Measurements from ENCODE around the gene DOCK8.
"Not testable (repeated sequence)": the region's sequence is repeated elsewhere in the genome, so short reads cannot be mapped to it uniquely, and the experiment has no call there.

Gene DOCK8

GRCh38 chr9:372128-372527 lies 157.5 kb downstream of the DOCK8 start:
- DNase-seq = no peak

GRCh38 chr9:373759-374206 lies 159.1 kb downstream of the DOCK8 start:
- DNase-seq = no peak

GRCh38 chr9:374736-375135 lies 160.1 kb downstream of the DOCK8 start:
- no peak for DNase-seq

- DNase-seq = no peak
Observed at GRCh38 chr9:376115-376514, 161.4 kb downstream of the DOCK8 start.

- DNase-seq = no peak
Observed at GRCh38 chr9:378263-378662, 163.6 kb downstream of the DOCK8 start.

GRCh38 chr9:382383-382782 lies 167.7 kb downstream of the DOCK8 start:
- no peak for DNase-seq

GRCh38 chr9:385818-386398 lies 171.2 kb downstream of the DOCK8 start:
- DNase-seq = no peak

GRCh38 chr9:389159-389558 lies 174.5 kb downstream of the DOCK8 start:
- DNase-seq = no peak

GRCh38 chr9:389758-390157 lies 175.1 kb downstream of the DOCK8 start:
- DNase-seq = no peak

- DNase-seq = no peak
Observed at GRCh38 chr9:392077-392804, 177.6 kb downstream of the DOCK8 start.

GRCh38 chr9:394347-395052 lies 179.8 kb downstream of the DOCK8 start:
- no peak for DNase-seq

- DNase-seq = no peak
Observed at GRCh38 chr9:396396-396795, 181.7 kb downstream of the DOCK8 start.

- DNase-seq = no peak
Observed at GRCh38 chr9:398085-398484, 183.4 kb downstream of the DOCK8 start.

- no peak for DNase-seq
Observed at GRCh38 chr9:401223-401622, 186.6 kb downstream of the DOCK8 start.

GRCh38 chr9:404234-404633 lies 189.6 kb downstream of the DOCK8 start:
- DNase-seq = no peak

GRCh38 chr9:405341-405740 lies 190.7 kb downstream of the DOCK8 start:
- DNase-seq = no peak

- DNase-seq = no peak
Observed at GRCh38 chr9:406886-407654, 192.4 kb downstream of the DOCK8 start.

GRCh38 chr9:409655-410054 lies 195.0 kb downstream of the DOCK8 start:
- DNase-seq = not testable (repeated sequence)

GRCh38 chr9:414595-414994 lies 199.9 kb downstream of the DOCK8 start:
- DNase-seq = no peak

- DNase-seq = no peak
Observed at GRCh38 chr9:419571-420171, 205.0 kb downstream of the DOCK8 start.

- no peak for DNase-seq
Observed at GRCh38 chr9:421896-422295, 207.2 kb downstream of the DOCK8 start.

- no peak for DNase-seq
Observed at GRCh38 chr9:426264-426663, 211.6 kb downstream of the DOCK8 start.

- no peak for DNase-seq
Observed at GRCh38 chr9:426976-427375, 212.3 kb downstream of the DOCK8 start.
